Measurements from ENCODE around the gene METAP2.
A peak's percentile ranks its signal among the peaks of the same experiment; 100 is the strongest.

- no peak for TF ChIP-seq SETDB1 (IDR thresholded peaks at IDR 0.05; ENCODE audit: insufficient read length, low read length)
- no peak for TF ChIP-seq ZNF488 (tag by site-specific recombination; IDR thresholded peaks at IDR 0.05)
- TF ChIP-seq, protein P1, sequence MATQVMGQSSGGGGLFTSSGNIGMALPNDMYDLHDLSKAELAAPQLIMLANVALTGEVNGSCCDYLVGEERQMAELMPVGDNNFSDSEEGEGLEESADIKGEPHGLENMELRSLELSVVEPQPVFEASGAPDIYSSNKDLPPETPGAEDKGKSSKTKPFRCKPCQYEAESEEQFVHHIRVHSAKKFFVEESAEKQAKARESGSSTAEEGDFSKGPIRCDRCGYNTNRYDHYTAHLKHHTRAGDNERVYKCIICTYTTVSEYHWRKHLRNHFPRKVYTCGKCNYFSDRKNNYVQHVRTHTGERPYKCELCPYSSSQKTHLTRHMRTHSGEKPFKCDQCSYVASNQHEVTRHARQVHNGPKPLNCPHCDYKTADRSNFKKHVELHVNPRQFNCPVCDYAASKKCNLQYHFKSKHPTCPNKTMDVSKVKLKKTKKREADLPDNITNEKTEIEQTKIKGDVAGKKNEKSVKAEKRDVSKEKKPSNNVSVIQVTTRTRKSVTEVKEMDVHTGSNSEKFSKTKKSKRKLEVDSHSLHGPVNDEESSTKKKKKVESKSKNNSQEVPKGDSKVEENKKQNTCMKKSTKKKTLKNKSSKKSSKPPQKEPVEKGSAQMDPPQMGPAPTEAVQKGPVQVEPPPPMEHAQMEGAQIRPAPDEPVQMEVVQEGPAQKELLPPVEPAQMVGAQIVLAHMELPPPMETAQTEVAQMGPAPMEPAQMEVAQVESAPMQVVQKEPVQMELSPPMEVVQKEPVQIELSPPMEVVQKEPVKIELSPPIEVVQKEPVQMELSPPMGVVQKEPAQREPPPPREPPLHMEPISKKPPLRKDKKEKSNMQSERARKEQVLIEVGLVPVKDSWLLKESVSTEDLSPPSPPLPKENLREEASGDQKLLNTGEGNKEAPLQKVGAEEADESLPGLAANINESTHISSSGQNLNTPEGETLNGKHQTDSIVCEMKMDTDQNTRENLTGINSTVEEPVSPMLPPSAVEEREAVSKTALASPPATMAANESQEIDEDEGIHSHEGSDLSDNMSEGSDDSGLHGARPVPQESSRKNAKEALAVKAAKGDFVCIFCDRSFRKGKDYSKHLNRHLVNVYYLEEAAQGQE (tag by site-specific recombination; IDR thresholded peaks at IDR 0.05) = peak; percentile 15; the same call in 1 of the 2 replicates
- TF ChIP-seq CTCF (tag by site-specific recombination; IDR thresholded peaks at IDR 0.05) = no peak; the same call in 1 of the 2 replicates
- no peak for TF ChIP-seq ZNF302 (tag by site-specific recombination; IDR thresholded peaks at IDR 0.05; ENCODE audit: low read depth)
Measured at GRCh38 chr12:95548539-95549391, 74.8 kb downstream of the METAP2 start.

All from HEK293 (cell line).